HCT116 (cell line): ENCODE results near the gene GCNT2. TPM values are rescaled to one million over a fixed set of nuclear protein-coding genes. Genes with fewer than 3 reads are reported as not detected.
A peak's percentile ranks its signal among the peaks of the same experiment; 100 is the strongest.

Source experiments
- ATAC-seq: fragments of 200-7000 bp; cut with Tn5 transposase; 2 replicates; pipeline ENCODE4 v1.9.1; 2020; ENCODE audit warnings: mild to moderate bottlenecking, moderate library complexity
- BruUV-seq: library from RNA; stranded (reverse); fragments of 400-500 nt; replicated peaks from 2 replicates; lab custom pipeline; 2021; lab: Mats Ljungman, UMichigan
- CTCF ChIA-PET: fragments of 300-600 bp; sonication (Branson Sonifier 250); formaldehyde crosslinking; loops from one replicate; lab custom pipeline; 2021; ENCODE audit warnings: antibody characterized with exemption; lab: Charles Lee
- POLR2A ChIA-PET: fragments of 300-600, 350-600 bp; sonication (Branson Sonifier 250); formaldehyde crosslinking; loops from one replicate; lab custom pipeline; 2021; ENCODE audit warnings: antibody characterized with exemption; lab: Charles Lee
- RAD21 ChIA-PET, 2 experiments: fragments of 300-600 bp; sonication (Branson Sonifier 250); formaldehyde crosslinking; loops; one replicate each; lab custom pipeline; 2023; ENCODE audit warnings: low total read pairs in 2 of 2; ENCODE audit not compliant: uncharacterized antibody in 2 of 2, unreplicated experiment in 2 of 2, low non-redundant PET in 1 of 2; lab: Charles Lee
- DNase-seq: peaks from one replicate; pipeline ENCODE4 v3.0.0-alpha.2; 2010; ENCODE audit warnings: low read depth, low spot score
- H2AFZ ChIP-seq: fragments of 200-600 bp; shearing (Covaris generic), sonication (generic); 2 replicates; pipeline ENCODE4 v1.6.1; 2017; ENCODE audit warnings: low read depth, mixed run types, mixed read lengths, antibody characterized with exemption, low read length; ENCODE audit not compliant: poor library complexity, severe bottlenecking
- H3K27ac ChIP-seq: 2 replicates; pipeline ENCODE4 v1.5.1; 2012; ENCODE audit warnings: low read depth, low read length
- H3K27me3 ChIP-seq: fragments of 200-600 bp; sonication (generic); 2 replicates; pipeline ENCODE4 v1.6.1; 2016; ENCODE audit warnings: mixed run types, low read length, mixed read lengths; ENCODE audit not compliant: insufficient read depth
- H3K36me3 ChIP-seq, 2 experiments: fragments of 200-500 bp in 1 of 2; fragments of 200-600 bp in 1 of 2; sonication (Bioruptor generic) in 1 of 2; sonication (generic) in 1 of 2; 2 replicates each; pipeline versions ENCODE4 v1.5.1 to v1.6.1; 2014 to 2016; ENCODE audit warnings: low read length in 2 of 2, inconsistent platforms in 1 of 2, mixed read lengths in 1 of 2, mixed run types in 1 of 2; ENCODE audit not compliant: insufficient read depth in 2 of 2, control insufficient read depth in 1 of 2
- H3K4me1 ChIP-seq, 2 experiments: fragments of 200-600 bp in 1 of 2; sonication (generic) in 1 of 2; 2 replicates each; pipeline versions ENCODE4 v1.5.1 to v1.6.1; 2012 to 2017; ENCODE audit warnings: low read length in 2 of 2, inconsistent platforms in 1 of 2, mild to moderate bottlenecking in 1 of 2, mixed read lengths in 1 of 2, mixed run types in 1 of 2, moderate library complexity in 1 of 2; ENCODE audit not compliant: insufficient read depth in 2 of 2, control insufficient read depth in 1 of 2
- H3K4me2 ChIP-seq: fragments of 200-600 bp; sonication (generic); 2 replicates; pipeline ENCODE4 v1.6.1; 2017; ENCODE audit warnings: mixed run types, low read length, mixed read lengths
- H3K4me3 ChIP-seq, 2 experiments: fragments of 200-600 bp in 1 of 2; sonication (generic) in 1 of 2; replicated peaks in 1 of 2; 2 replicates each; pipeline ENCODE4 v1.5.1; 2011 to 2016; ENCODE audit warnings: low read length in 2 of 2, control low read depth in 1 of 2, low read depth in 1 of 2, mild to moderate bottlenecking in 1 of 2, mixed read lengths in 1 of 2, mixed run types in 1 of 2
- H3K79me2 ChIP-seq: fragments of 200-600 bp; sonication (generic); 2 replicates; pipeline ENCODE4 v1.6.1; 2017; ENCODE audit warnings: mild to moderate bottlenecking, mixed run types, low read length, moderate library complexity, mixed read lengths; ENCODE audit not compliant: insufficient read depth
- H3K9ac ChIP-seq: fragments of 200-600 bp; sonication (generic); 2 replicates; pipeline ENCODE4 v1.6.1; 2016; ENCODE audit warnings: low read length, mixed read lengths
- H3K9me2 ChIP-seq: fragments of 200-600 bp; sonication (generic), shearing (Covaris generic); 2 replicates; pipeline ENCODE4 v1.6.1; 2017; ENCODE audit warnings: mixed run types, mild to moderate bottlenecking, moderate library complexity; ENCODE audit not compliant: insufficient read depth
- H3K9me3 ChIP-seq, 2 experiments: fragments of 200-500 bp in 1 of 2; fragments of 200-600 bp in 1 of 2; sonication (Bioruptor generic) in 1 of 2; sonication (generic) in 1 of 2; 2 replicates each; pipeline ENCODE4 v1.6.1; 2014 to 2017; ENCODE audit warnings: low read length in 2 of 2, mixed read lengths in 2 of 2, inconsistent platforms in 1 of 2, low read depth in 1 of 2, mild to moderate bottlenecking in 1 of 2, mixed run types in 1 of 2, moderate library complexity in 1 of 2; ENCODE audit not compliant: control insufficient read depth in 1 of 2, insufficient read depth in 1 of 2
- H4K20me1 ChIP-seq: fragments of 200-600 bp; sonication (generic), shearing (Covaris generic); 2 replicates; pipeline ENCODE4 v1.6.1; 2017; ENCODE audit warnings: mixed run types, mild to moderate bottlenecking, moderate library complexity; ENCODE audit not compliant: insufficient read depth
- ATF3 ChIP-seq: IDR thresholded peaks from 2 replicates; pipeline ENCODE4 v1.6.1; 2012
- CBX3 ChIP-seq: IDR thresholded peaks from 2 replicates; pipeline ENCODE4 v1.6.1; 2012; ENCODE audit warnings: low read depth
- ELF1 ChIP-seq: IDR thresholded peaks from 2 replicates; pipeline ENCODE4 v1.6.1; 2012; ENCODE audit warnings: low read depth, borderline replicate concordance
- EZH2 ChIP-seq: fragments of 200-600 bp; sonication (generic); IDR thresholded peaks from 2 replicates; pipeline ENCODE4 v1.6.1; 2017; ENCODE audit warnings: antibody characterized with exemption, mixed run types
- EZH2phosphoT487 ChIP-seq: fragments of 200-600 bp; IDR thresholded peaks from 2 replicates; pipeline ENCODE4 v1.6.1; 2018; ENCODE audit warnings: antibody characterized with exemption, borderline replicate concordance
- FOSL1 ChIP-seq: IDR thresholded peaks from 2 replicates; pipeline ENCODE4 v1.6.1; 2012; ENCODE audit warnings: low read depth
- JUND ChIP-seq: IDR thresholded peaks from 2 replicates; pipeline ENCODE4 v1.6.1; 2012
- POLR2A ChIP-seq: IDR thresholded peaks from 2 replicates; pipeline ENCODE4 v1.7.0; 2011; ENCODE audit warnings: borderline replicate concordance; ENCODE audit not compliant: insufficient read depth, insufficient read length; ENCODE audit errors: extremely low read depth
- POLR2AphosphoS5 ChIP-seq: IDR thresholded peaks from 2 replicates; pipeline ENCODE4 v1.6.1; 2011; ENCODE audit warnings: mild to moderate bottlenecking, low read depth, low read length, moderate library complexity
- RAD21 ChIP-seq: IDR thresholded peaks from 2 replicates; pipeline ENCODE4 v1.6.1; 2012; ENCODE audit warnings: low read depth, mild to moderate bottlenecking
- REST ChIP-seq: IDR thresholded peaks from 2 replicates; pipeline ENCODE4 v1.6.1; 2012; ENCODE audit warnings: low read depth
- SIN3A ChIP-seq: IDR thresholded peaks from 2 replicates; pipeline ENCODE4 v1.6.1; 2012; ENCODE audit warnings: low read depth
- TCF7L2 ChIP-seq: IDR thresholded peaks from 2 replicates; pipeline ENCODE4 v1.7.0; 2011; ENCODE audit warnings: borderline replicate concordance, inconsistent platforms; ENCODE audit not compliant: insufficient read depth, insufficient read length; ENCODE audit errors: extremely low read depth
- YY1 ChIP-seq: IDR thresholded peaks from 2 replicates; pipeline ENCODE4 v1.6.1; 2011; ENCODE audit warnings: low read length, low read depth, moderate library complexity, mild to moderate bottlenecking; ENCODE audit not compliant: insufficient replicate concordance; ENCODE audit errors: extremely low read depth
- ZFX ChIP-seq: fragments of 450-650 bp; IDR thresholded peaks from 2 replicates; pipeline ENCODE4 v1.6.1; 2017
- ZNF274 ChIP-seq: fragments of 200-500 bp; sonication (Bioruptor generic); IDR thresholded peaks from 2 replicates; pipeline ENCODE4 v1.6.1; 2014; ENCODE audit warnings: mild to moderate bottlenecking, low read depth, low read length, inconsistent platforms
- intact Hi-C: fragments of 100-400 bp; cut with micrococcal nuclease; formaldehyde crosslinking; loops from 2 replicates; pipeline ENCODE4 v1.10.0; 2022
- total RNA-seq: library from RNA; stranded (reverse); gene quantifications from one replicate; pipeline ENCODE4 v1.2.1, GENCODE V29; 2021; ENCODE audit not compliant: unreplicated experiment
- TF ChIP-seq, protein P1 (sequence below): IDR thresholded peaks from 2 replicates; pipeline ENCODE4 v1.6.1; 2011; ENCODE audit warnings: mild to moderate bottlenecking, low read length, moderate library complexity; ENCODE audit not compliant: insufficient replicate concordance; ENCODE audit errors: extremely low read depth

The GCNT2 gene
- total RNA-seq, 1 experiment from 2014 or later, result 0.74 TPM

DNA sequence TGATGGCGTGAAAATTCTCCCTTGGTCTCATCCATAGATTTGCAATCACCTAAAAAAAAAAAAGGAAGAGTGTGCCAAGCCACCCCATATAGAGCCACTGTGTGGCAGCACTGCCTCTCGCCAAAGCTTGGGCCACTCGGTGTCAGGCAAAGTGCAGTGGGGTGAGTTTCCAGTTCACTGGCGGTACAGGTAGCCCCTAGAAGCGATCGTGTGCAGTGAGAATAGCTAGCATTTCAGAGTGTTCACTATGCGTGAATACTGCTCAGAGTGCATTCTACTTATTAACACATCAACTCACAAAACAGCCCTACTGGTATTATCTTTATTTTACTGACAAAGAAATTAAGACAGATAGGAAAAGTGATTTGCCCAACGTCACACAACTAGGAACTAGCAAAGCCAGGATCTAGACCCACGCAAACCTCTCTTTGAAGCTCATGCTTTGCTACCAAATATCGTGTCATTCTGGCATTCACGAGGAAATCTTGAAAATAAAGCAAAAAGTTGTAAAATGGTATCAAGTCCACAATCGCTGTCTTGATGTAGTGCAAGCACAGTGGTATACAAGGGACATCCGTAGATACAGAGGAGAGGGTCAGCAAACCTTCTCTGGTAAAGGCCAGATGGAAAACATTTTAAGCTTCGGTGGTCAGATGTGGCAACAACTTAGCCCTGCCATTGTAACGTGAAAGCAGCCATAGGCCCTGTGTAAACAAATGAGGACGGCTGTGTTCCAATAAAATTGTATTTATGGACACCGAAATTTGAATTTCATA is 10.4 kb upstream of the GCNT2 start (continued):
- TF ChIP-seq ATF3 (no peak), SIN3A (no peak), CBX3 (0 out of 2 replicates have a peak, but pooled peaks have one; percentile 14), FOSL1 (no peak)

DNA sequence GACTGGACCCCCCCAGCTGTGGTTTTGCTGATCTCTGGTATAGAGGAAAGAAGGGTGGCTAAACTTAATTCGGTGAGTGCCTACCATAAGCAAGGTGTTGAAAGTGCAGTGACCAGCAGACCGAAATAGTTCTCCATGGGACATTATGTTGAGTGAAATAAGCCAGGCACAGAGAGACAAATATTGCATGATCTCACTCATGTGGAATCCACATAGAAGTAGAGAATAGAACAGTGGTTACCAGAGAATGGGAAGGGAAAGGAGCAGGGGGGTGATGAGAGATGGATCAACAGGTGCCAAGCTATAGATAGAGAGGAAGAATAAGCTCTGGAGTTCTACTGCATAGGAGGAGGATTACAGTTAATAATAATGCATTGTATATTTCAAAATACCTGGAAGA is 9.7 kb upstream of the GCNT2 start:
- Histone ChIP-seq H3K36me3 (no peaks in the 10 kb centered on the region), H3K79me2 (no peaks in the 10 kb centered on the region), H3K27me3 (no peaks in the 10 kb centered on the region), H3K27ac (no peak overlapping the region), H3K9ac (no peak overlapping the region), H3K4me1 (no peaks in the 10 kb centered on the region), H3K9me3 (no peaks in the 10 kb centered on the region), H3K4me3 (no peak overlapping the region), H4K20me1 (no peaks in the 10 kb centered on the region), H3K9me2 (no peaks in the 10 kb centered on the region), H3K4me2 (no peak overlapping the region), H2AFZ (no peak overlapping the region)
- intact Hi-C loops, result loop anchor here (2.0 kb wide), 1 partner anchor 183 kb away; the partner anchor contains the start of genes C6orf52 and PAK1IP1
- no TSS peak for BruUV-seq
- no peak for DNase-seq
- ChIA-PET CTCF (interaction anchor here (0.8 to 2.0 kb wide), 2 partner anchors 286 to 289 kb away, joined by 3 to 10 read pairs; no protein-coding TSS in a partner anchor), RAD21 (interaction anchor here in 1 of 2 experiments (0.8 kb wide), 1 partner anchor 289 kb away, joined by 3 read pairs; no protein-coding TSS in a partner anchor), POLR2A (no interaction called here)
- no peak for ATAC-seq
- TF ChIP-seq SIN3A (no peak), CBX3 (no peak), EZH2 (no peak), YY1 (no peak), EZH2phosphoT487 (no peak), ZNF274 (no peak), POLR2AphosphoS5 (no peak), TCF7L2 (no peak), POLR2A (no peak), RAD21 (no peak), JUND (no peak), REST (no peak), ZFX (no peak), ELF1 (no peak)
- TF ChIP-seq, protein P1, sequence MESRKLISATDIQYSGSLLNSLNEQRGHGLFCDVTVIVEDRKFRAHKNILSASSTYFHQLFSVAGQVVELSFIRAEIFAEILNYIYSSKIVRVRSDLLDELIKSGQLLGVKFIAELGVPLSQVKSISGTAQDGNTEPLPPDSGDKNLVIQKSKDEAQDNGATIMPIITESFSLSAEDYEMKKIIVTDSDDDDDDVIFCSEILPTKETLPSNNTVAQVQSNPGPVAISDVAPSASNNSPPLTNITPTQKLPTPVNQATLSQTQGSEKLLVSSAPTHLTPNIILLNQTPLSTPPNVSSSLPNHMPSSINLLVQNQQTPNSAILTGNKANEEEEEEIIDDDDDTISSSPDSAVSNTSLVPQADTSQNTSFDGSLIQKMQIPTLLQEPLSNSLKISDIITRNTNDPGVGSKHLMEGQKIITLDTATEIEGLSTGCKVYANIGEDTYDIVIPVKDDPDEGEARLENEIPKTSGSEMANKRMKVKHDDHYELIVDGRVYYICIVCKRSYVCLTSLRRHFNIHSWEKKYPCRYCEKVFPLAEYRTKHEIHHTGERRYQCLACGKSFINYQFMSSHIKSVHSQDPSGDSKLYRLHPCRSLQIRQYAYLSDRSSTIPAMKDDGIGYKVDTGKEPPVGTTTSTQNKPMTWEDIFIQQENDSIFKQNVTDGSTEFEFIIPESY, result no peak
